GM19324 (cell line): ENCODE results near the gene RAB8A.
"Not testable (repeated sequence)": the region's sequence is repeated elsewhere in the genome, so short reads cannot be mapped to it uniquely, and the experiment has no call there.

Source experiments
- ATAC-seq: cut with Tn5 transposase; IDR thresholded peaks from one replicate; pipeline ENCODE4 v1.9.1; 2021; ENCODE audit warnings: mild to moderate bottlenecking, moderate library complexity; ENCODE audit not compliant: unreplicated experiment, low FRiP score

The RAB8A gene

DNA sequence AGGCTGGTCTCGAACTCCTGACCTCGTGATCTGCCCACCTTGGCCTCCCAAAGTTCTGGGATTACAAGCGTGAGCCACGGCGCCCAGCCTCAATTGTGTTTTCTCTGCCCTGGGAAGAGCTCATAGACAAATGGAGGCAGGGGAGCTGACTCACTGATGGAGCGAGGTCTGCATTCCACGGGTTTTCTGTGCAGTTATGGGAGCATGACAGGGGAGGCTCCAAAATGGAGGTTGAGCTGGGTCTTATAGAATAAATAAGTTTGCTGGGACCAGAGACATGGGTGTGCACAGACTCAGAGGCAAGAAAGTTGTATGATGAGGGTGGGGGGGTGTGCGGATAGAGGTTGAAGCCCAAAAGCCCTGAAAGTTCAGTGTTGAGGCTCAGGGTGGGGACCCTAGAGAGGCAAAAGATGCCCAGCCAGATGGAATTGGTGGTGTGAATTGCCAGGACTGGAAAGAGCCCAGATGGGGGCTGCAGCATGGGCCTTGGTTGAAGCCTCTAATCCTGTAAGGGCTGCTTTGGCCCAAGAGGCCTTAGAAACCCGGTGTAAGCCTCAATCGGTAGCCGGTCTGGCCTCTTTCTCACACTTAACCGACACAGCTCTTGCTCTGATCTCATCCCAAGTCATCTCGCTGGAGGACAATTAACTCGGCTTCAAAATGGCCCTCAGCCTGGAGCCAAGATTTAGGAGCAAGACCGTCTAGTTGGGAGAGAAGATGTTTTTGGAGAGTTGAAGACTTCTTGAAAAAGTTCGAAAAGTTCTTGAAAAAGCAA lies 33.5 kb upstream of the RAB8A start:
- no peak for ATAC-seq

DNA sequence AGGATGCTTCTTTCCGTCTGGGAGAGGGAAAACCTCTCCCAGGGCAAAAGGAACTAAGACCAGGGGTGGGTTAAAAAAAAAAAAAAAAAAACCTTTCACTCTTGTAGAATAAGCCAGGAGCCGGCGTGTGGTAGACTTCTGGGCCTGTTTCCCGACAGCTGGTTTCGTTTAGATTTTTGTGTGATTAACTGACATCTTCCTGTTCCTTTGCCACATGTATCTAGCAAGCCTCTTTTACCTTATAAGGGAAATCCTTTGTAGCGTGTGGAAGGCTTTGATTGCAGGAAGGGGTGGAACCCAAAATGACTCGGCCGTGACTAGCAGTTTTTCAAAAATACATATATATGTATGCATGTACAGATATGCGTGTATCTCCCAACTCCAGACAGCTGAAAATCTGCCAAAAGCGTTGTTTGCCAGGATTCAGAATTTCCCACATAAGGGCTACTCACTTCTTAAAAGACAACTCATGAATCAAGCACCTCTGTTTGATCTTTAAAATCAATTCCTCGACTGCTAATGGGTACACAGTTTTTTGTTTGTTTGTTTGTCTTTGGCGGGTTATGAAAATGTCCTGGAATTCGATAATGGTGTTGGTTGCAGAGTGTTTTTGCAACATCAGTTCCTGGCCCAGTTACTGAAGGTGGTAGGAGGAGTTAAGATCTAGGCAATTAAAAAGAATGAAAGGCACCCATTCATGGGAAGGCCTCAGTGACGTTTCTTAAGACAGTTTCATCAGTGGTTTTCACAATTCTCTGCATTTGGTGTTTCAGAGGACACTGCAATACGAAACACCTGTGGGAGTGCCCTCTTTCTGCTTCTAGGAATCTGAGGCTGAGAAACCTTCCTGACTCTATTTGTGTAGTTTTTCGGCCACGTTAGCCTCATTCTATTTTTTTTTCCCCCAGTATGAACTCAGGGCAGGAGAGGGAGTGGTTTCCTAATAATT lies 32.7 kb upstream of the RAB8A start:
- ATAC-seq = peak; percentile 37

DNA sequence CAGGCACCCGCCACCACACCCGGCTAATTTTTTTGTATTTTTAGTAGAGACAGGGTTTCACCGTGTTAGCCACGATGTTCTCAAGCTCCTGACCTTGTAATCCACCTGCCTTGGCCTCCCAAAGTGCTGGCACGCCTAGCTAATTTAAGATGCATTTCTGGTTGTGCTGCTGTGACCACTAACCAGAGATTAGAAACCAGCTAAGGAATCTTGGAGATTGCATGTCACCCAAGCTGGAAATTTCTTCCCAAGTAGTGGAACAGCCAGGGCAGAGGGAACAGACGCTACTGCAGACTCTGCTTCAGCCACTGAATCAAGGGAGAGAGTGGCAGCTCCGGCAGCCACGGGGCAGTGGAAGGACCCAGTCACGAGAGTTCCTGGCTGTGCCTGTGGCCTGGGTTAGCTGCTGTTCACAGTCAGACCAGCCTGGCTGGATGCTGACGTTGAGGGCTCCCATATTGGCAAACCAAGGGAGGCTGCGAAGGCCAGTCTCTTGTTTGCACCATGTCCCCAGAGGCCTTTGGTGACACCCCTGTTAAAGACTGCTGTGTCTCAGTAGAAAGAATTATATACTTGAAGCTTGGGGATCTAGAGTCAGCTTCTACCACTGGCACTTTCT lies 27.5 kb upstream of the RAB8A start:
- ATAC-seq = no peak

DNA sequence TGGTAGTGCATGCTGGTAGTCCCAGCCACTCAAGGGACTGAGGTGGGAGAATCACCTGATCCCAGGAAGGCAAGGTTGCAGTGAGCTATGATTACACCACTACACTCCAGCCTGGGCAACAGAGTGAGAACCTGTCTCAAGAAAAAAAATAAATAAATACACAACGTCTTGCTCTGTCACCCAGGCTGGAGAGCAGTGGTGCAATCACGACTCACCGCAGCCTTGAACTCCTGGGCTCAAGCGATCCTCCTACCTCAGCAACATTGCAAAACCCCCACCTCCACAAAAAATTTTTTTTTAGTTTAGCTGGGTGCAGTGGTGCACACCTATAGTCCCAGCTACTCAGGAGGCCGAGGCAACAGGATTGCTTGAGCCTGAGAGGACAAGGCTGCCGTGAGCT lies 26.6 kb upstream of the RAB8A start:
- ATAC-seq = no peak

DNA sequence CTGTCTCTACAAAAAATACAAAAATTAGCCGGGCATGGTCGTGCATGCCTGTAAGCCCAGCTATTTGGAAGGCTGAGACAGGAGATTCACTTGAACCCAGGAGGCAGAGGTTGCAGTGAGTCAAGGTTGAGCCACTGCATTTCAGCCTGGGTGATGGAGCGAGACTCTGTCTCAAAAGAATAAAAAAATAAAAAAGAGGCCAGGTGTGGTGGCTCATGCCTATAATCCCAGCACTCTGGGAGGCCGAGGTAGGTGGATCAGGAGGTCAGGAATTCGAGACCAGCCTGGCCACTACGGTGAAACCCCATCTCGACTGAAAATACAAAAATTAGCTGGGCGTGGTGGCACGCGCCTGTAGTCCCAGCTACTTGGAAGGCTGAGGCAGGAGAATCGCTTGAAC lies 24.3 kb upstream of the RAB8A start:
- ATAC-seq = not testable (repeated sequence)

DNA sequence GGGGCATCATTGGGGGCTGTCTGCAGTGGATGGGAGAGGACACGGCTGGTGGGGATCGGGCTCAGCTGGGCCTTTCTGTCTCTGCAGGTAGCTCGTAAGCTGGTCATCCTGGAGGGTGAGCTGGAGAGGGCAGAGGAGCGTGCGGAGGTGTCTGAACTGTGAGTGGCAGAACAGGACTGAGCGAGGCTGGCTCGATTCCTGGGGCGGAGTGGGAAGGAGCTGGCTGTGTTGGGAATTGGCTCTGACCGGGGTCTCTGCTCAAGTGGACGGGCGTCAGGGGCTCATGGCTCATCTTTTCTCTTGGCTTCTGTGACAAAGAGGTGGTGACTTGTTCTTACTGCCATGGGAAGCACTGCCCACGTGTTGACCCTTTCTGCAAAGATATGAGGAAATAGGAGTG lies 23.7 kb upstream of the RAB8A start:
- ATAC-seq = no peak

DNA sequence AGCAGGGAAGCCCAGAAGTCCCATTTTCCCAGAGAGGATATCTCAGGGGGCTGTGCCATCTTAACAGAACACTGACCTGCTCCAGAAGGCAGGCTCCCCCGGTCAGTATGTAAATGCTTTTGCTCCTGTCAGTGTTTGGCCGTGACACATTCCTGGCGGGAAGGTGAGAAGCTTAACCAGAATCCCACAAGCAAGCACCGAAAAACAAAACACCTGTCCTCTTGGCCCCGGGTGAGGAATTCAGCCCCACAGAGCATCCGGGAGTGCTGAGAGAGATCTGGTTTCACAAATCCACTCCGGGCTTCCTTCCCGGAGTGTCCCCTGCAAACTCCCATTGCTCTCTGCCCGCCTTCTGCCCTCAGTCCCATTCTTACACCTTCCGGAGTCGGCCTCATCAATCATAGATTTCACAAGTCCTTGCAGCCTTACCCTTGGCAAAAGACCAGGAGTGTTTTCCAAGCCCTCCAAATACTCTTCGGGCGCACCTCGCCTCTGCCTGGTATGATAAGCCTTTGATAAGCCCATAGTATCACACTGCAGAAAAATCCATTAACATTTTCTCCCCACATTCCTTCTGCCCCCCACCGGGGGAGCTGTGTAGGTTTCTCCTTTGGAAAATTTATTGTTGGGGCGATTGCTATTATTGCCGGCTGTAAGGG lies 23.2 kb upstream of the RAB8A start:
- ATAC-seq = no peak

DNA sequence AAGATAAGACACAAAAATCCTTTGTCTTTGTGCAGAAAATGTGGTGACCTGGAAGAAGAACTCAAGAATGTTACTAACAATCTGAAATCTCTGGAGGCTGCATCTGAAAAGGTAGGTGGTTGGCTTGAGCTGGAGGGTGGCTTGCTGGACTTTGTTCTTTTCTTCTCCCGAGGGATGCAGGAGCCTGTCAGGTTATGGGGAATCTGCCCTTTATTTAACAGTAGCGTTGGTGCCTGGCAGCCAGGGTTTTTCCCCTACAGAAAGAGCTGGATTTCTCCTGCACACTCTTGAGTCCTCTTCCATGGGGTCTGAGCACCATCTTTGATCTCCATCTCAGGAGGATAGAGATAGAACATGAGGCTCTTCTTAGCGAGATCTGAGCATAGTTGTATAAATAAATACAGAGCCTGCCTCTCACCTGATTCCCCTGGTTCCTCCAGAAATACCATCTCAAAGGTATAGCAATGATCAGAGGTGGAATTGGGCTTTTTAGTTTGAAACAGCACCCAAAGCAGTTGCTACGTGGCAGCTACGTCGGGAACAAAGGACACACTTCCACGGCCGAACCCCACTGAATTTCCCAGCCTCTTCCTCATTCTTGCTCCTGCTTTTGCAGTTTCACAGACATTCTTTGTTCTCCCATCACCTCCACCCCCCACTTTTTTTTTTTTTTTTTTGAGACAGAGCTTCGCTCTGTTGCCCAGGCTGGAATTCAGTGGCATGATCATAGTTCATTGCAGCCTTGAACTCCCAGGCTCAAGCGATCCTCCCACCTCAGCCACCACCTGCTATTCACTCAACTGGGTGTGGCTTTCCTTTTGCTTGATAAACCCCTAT lies 22.5 kb upstream of the RAB8A start:
- ATAC-seq = no peak

DNA sequence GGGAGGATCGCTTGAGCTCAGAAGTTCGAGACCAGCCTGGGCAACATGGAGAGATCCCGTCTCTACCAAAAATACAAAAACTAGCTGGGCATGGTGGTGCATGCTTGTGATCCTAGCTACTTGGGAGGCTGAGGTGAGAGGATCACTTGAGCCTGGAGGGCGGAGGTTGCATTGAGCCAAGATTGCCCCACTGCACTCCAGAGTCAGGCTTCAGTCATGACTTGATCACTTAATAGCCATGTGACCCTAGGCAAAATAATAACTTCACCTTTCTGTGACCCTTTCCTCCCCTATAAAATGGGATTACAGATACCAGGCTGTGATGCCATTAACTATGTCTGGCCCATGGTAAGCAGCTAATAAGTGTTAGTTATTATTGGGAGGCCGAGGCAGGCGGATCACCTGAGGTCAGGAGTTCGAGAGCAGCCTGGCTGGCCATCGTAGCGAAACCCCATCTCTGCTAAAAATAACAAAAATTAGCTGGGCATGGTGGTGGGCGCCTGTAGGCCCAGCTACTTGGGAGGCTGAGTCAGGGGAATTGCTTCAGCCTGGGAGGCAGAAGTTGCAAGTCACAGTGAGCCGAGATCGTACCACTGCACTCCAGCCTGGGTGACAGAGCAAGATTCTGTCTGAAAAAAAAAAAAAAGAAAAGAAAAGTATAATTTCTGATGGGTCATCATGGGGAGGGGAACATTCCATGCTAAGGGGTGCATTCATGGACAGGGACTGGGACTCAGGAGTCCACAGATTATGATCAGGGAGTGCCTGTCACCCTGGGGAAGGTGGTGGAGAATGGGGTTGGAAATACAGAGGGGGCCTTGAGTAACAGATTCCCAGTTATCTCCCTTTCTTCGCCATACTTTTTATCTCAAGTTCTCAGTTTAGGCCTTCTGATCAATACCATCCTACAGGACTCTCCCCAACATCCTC lies 19.9 kb upstream of the RAB8A start:
- ATAC-seq = no peak

DNA sequence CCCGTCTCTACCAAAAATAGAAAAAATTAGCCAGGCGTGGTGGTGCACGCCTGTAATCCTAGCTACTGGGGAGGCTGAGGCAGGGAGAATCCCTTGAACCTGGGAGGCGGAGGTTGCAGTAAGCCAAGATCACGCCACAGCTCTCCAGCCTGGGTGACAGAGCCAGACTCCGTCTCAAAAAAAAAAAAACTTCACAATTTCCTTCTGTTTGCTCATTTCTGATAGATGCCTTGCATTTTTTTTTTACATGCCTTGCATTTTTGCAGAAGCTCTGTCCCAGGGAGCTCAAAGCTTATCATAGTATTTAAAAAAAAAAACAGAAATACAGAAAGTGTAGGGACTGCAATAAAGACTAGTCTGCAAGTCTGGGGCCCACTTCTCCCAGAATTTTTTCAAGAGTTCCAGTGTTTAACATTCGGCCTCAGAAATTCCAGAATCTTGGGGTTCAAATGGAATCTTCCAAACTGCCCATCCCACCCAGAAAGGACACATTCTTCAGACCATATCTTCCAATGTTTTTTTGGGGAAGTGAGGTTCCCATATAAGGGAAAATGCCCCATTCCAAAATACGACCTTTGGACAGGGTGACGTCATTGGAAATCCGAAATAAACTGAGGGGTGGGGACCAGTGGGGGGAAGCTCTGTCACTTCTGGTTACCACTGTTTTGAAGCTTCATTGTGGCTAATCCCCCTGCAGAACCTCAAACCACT lies 17.2 kb upstream of the RAB8A start:
- no peak for ATAC-seq

DNA sequence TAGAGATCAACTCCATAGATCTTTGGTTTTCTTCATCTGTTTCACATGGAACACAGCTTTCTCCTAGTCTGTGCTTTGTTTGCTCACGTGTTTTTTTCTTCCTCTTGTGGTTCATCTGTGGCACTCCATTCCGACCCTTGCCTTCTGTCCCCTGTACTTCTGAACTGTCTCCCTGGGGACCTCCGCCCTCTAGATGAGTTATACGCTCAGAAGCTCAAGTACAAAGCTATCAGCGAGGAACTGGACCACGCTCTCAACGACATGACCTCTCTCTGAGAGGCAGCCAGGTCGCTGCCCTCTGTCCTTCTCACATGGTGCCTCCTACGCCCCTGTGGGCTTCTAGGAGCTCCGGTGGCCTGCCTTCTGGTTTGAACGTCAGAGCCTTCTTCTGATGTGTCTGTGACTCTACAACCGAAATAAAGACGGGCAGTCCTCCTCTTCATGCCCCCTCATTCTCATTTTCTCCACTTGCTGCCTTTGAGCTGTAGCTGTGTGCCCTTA lies 16.6 kb upstream of the RAB8A start:
- no peak for ATAC-seq

DNA sequence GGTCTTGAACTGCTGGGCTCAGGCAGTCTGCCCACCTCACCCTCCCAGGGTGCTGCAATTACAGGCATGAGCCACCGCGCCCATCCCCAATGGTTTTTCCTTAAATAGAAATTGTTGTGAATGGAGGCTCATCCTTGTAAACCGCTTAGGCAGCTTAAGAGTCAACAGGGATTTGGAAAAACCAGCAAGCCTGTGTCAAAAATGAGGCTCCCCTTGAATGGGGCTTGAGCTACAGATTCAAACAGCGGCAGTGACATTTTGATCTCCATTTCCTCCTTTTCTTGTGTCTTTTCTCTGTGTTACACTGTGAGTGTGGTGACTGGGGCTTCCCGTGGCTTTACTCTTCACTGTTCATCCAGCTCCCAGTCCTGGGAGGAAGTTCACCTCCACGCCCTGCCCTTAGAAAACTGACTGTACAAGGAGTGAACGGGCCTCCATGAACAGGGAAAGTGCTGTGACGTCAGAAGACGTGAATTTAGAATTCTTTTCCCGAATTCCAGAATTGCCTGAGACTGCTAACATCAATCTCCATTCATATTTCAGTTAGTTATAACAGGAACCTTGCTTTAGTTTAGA lies 15.3 kb upstream of the RAB8A start:
- no peak for ATAC-seq

DNA sequence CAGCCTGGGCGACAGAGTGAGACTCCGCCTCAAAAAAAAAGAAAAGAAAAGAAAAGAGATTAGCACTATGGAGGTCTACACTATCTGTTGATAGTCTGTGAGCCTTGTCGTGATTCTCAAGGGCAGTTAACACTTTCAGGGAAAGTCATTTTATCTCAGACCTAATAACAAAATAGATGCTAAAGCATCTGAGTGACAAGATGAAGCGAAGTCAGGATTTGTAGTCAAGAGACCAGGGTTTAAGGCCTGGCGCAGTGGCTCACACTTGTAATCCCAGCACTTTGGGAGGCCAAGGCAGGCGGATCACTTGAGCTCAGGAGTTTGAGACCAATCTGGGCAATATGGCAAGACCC lies 13.3 kb upstream of the RAB8A start:
- no peak for ATAC-seq

DNA sequence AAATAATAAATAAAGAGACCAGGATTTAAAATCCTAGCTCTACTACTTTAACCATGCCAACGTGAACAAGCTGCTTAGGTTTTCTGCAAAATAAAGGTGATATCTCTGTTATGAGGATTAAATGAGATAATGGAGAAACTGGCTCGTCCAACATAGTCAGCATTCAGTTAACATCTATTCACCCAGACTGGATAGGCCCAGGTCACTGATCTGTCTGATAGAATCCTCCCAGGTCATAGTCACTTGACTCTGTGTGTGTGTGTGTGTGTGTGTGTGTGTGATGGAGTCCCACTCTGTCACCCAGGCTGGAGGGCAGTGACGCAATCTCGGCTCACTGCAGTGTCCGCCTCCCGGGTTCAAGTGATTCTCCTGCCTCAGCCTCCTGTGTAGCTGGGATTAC lies 12.9 kb upstream of the RAB8A start:
- ATAC-seq = no peak

DNA sequence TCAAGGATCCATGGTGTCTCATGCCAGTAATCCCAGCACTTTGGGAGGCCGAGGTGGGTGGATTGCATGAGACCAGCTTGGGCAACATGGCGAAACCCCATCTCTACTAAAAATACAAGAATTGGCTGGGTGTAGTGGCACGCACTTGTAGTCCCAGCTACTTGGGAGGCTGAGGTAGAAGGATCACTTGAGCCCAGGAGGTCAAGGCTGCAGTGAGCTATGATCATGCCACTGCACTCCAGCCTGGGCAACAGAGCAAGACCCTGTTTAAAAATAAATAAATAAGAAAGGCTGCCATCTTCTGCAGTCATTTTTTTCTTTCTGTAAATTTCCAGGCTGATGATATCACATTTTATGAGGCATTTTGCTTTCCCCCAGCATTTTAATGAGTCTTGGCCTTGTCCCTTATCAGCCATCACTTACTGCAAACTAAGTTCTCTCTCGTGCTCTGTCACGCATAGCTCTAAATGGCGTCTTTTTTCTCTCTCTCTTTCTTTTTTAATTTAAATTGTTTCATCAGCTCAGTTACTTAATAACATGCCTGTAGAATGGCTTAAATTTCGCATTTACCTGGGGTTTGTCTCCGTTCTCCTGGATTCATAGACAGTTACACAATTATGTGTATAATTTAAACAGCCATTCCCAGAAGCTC lies 12.2 kb upstream of the RAB8A start:
- ATAC-seq = not testable (repeated sequence)

DNA sequence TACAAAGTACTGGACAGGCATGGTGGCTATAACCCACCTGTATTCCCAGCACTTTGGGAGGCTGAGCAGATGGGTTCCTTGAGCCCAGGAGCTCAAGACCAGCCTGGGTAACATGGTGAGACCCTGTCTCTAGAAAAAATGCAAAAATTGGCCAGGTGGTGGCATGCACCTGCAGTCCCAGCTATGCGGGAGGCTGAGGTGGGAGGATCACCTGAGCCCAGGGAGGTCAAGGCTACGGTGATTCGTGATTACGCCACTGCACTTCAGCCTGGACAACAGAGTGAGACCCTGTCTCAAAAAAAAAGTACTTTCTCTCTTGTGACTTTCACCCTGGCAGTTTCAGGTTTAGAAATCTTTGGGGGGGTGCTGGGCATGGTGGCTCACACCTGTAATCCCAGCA lies 11.2 kb upstream of the RAB8A start:
- ATAC-seq = no peak

DNA sequence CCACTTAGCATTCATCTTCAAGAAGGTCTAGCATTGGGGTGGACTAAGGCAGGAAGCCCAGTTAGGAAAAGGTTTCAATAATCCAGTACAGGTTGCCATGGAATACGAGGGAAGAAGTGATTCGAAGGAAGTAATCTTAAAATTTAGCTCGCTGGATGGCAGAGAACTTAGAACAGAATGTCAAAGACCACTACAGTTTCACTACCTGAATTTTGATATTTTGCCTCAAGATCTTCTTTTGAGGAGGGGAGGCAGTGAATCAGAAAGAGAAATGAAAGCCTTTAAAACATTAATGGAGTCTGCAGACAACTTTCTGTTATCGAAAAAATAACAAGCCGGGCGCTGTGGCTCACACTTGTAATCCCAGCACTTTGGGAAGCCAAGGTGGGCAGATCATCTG lies 7.0 kb upstream of the RAB8A start:
- no peak for ATAC-seq
